ENCODE results near the gene KIF5C. TPM values are rescaled to one million over a fixed set of nuclear protein-coding genes. Genes with fewer than 3 reads are reported as not detected.

KIF5C gene
- total RNA-seq, 2 experiments from 2014 or later: 6.0 to 6.1 TPM

DNA sequence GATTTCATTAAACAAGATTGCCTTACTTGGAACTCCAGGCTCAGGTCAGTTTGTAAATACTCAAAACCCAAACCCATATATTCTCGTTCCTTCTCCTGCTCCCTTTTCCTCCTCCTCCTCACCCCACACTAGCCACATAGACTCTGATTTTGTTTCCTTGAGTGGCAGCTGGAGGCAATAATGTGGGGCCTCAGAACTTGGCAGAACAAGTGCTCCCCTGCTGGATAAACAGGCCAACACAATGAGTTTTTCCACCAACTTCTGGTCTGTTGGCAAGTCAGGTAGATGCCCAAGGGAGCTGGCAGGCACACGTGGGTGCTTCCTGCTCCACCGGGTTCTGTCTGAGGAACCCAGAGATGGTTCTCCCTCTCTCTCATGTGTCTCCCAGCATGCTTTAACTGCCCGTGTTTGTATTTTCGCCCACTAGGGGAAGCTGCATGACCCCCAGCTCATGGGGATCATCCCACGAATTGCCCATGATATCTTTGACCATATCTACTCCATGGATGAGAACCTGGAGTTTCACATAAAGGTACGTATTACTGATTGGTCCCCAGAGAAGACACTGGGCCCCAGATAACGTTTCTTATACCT, 61.9 kb downstream of the KIF5C start:
- Mint-ChIP-seq H3K36me3 (ENCODE audit: low read depth) (no peaks in the 10 kb centered on the region), H3K27me3 (no peaks in the 10 kb centered on the region), H3K27ac (no peak overlapping the region), H3K4me1 (no peaks in the 10 kb centered on the region), H3K9me3 (no peaks in the 10 kb centered on the region), H3K4me3 (no peak overlapping the region)
- CTCF ChIA-PET: interaction anchor here (1.3 kb wide), 1 partner anchor 9 kb away, joined by 3 read pairs; no protein-coding TSS in a partner anchor
- POLR2A ChIA-PET: no interaction called here
- no peak for DNase-seq

DNA sequence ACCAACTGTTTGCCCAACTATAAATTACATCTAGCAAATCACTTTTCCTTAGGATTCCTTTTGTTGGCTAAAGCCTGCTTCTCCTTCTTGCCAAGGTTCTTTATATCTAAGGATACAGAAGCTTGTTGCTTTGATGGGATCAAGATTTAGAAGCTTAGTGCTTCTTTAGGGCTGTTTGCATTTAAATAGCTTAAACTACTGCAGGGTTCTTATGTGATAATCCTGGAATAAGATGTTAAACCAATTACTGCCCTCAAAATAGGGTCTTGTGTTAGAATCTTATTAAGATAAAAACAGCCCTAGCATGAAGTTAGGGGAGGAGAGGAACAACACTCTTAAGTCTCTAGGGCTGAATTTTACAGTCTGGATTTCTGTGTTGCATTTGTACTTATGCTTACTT, 64.2 kb downstream of the KIF5C start:
- Mint-ChIP-seq H3K4me1 (no peaks in the 10 kb centered on the region), H3K9me3 (no peaks in the 10 kb centered on the region), H3K27me3 (no peaks in the 10 kb centered on the region), H3K27ac (no peak overlapping the region), H3K4me3 (no peak overlapping the region), H3K36me3 (ENCODE audit: low read depth) (no peaks in the 10 kb centered on the region)
- ChIA-PET POLR2A (no interaction called here), CTCF (no interaction called here)
- DNase-seq: no peak

DNA sequence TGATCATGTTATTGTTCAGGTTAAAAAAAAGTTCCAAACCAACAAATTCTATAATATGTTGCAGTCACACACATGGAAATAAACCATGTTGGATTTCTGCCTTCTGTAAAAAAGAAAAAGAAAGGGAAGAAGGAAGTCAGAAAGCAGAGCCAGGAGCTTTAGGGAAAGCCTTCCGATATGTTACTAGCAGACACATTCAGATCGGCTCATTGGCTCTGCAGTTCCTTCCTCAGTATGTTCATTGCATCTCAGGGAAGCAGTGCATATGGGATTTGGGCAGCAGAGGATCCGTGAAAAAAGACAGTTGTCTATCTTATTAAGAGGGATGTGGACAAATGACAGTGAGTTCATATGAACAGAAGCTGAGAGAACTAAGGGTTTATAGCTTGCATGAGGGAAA, 68.1 kb downstream of the KIF5C start:
- H3K9me3 Mint-ChIP-seq: no peaks in the 10 kb centered on the region

DNA sequence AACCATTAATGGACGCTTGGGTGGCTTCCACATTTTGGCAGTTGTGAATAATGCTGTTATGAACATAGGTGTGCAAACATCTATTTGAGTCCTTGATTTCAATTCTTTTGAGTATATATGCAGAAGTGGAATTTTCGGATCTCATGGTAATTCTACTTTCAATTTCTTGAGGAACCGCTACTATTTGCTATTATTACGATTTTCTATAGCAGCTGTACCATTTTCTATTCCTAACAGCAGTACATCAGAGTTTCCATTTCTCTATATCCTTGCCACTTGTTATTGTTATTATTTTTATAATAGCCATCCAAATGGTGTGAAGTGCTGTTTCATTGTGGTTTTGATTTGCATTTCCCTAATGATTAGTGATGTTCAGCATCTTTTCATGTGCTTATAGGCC, 69.5 kb downstream of the KIF5C start:
- POLR2A ChIA-PET: no interaction called here
- Mint-ChIP-seq H3K4me1 (no peaks in the 10 kb centered on the region), H3K27me3 (no peaks in the 10 kb centered on the region), H3K36me3 (ENCODE audit: low read depth) (peaks cover under 1% of the 10 kb centered on the region), H3K4me3 (no peak overlapping the region), H3K27ac (no peak overlapping the region), H3K9me3 (no peaks in the 10 kb centered on the region)
- CTCF ChIA-PET: no interaction called here
- no peak for DNase-seq

More for the DNA sequence above, 68.1 kb downstream of the KIF5C start:
- no peaks in the 10 kb centered on the region for H3K27me3 Mint-ChIP-seq
- H3K4me3 Mint-ChIP-seq: no peak overlapping the region
- ChIA-PET POLR2A (no interaction called here), CTCF (interaction anchor here (1.4 kb wide), 1 partner anchor 12 kb away, joined by 3 read pairs; no protein-coding TSS in a partner anchor)
- no peak for DNase-seq
- H3K27ac Mint-ChIP-seq: no peak overlapping the region
- no peaks in the 10 kb centered on the region for H3K36me3 Mint-ChIP-seq (ENCODE audit: low read depth)
- no peaks in the 10 kb centered on the region for H3K4me1 Mint-ChIP-seq

DNA sequence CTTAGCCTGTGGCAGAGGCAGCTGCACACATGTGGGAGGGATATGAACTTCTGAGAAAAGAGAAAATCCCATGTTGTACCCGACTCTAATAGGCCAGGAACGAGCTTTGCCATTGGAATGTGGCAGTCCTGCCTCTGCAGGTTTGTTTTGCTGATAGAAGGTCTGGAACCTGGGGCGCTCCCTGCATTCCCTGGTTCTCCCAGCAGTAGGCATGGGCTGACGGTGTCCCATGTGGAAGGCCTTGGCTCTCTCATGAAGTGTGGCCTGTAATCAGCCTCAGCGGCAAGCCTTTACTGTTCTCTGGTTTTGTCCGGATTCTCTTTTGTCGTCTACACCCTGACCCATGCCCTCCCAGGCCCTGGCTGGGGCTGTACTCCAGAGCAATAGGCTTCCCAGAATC, 72.3 kb downstream of the KIF5C start:
- H3K27me3 Mint-ChIP-seq: no peaks in the 10 kb centered on the region
- no peak overlapping the region for H3K4me3 Mint-ChIP-seq
- no peak overlapping the region for H3K27ac Mint-ChIP-seq
- no peaks in the 10 kb centered on the region for H3K9me3 Mint-ChIP-seq
- peaks cover 4% of the 10 kb centered on the region for H3K36me3 Mint-ChIP-seq (ENCODE audit: low read depth)
- no peak for DNase-seq
- H3K4me1 Mint-ChIP-seq: no peaks in the 10 kb centered on the region
- ChIA-PET CTCF (no interaction called here), POLR2A (no interaction called here)

DNA sequence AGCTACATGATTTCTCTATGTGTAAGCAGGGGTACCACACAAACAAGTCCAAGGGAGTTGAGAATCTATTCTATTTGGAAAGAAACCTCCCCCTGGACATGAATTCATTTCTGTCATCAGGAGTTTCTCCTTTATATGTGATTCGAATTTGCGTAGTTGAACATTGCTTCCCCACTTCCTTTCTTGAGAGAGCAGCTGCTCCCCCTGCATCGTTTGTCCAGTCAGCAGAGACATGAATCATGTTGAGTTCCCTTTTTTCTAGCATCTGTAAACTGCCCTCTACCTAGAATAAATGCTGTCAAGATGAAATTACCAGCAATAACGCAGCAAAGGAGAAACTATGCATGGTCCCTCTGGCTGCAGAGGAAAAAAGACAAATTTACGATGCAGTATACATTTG, 73.8 kb downstream of the KIF5C start:
- no peaks in the 10 kb centered on the region for H3K27me3 Mint-ChIP-seq
- H3K4me3 Mint-ChIP-seq: no peak overlapping the region
- H3K4me1 Mint-ChIP-seq: no peaks in the 10 kb centered on the region
- no peaks in the 10 kb centered on the region for H3K9me3 Mint-ChIP-seq
- ChIA-PET POLR2A (no interaction called here), CTCF (no interaction called here)
- no peak for DNase-seq
- peaks cover 4% of the 10 kb centered on the region for H3K36me3 Mint-ChIP-seq (ENCODE audit: low read depth)
- H3K27ac Mint-ChIP-seq: no peak overlapping the region

DNA sequence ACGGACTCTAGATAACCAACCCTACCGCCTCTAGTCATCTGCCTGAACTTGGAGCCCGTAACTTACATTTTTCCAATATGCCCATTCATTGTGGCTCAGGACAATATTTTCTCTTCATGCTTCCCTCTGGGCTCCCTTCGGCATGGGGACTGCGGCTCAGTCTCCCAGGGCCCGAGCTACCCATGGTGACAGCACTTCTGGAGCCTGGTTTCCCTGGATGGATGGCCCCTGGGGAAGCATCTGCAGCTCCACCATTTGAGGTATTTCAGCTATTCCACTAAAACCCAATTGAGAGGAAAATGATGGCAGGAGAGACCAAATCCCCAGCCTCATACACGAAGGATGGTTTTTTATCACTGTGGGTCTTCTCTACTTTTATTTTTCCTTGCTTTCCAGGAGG, 74.3 kb downstream of the KIF5C start:
- ChIA-PET POLR2A (no interaction called here), CTCF (no interaction called here)
- Mint-ChIP-seq H3K9me3 (no peaks in the 10 kb centered on the region), H3K4me1 (no peaks in the 10 kb centered on the region), H3K27ac (no peak overlapping the region), H3K4me3 (no peak overlapping the region), H3K27me3 (no peaks in the 10 kb centered on the region), H3K36me3 (ENCODE audit: low read depth) (peaks cover 4% of the 10 kb centered on the region)
- DNase-seq: no peak

DNA sequence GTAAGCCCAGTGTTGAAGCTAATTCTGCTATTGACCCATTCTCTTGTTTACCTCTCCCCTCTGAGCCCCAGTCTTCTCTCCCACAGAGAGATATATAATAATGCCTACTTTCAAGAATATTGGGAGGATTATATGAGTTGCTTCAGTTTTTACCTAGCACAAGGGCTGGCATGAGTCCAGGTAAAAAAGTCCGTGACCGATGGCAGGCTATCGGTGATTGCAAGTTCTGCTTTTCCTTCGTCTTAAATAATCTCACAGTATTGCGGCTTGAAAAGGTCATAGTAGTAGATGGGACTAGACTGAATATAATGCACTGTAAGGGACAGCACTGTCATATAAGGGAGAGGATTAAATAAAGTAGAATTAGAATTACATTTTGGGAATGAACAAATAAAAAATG, 77.6 kb downstream of the KIF5C start:
- DNase-seq: no peak
- no peaks in the 10 kb centered on the region for H3K27me3 Mint-ChIP-seq
- H3K9me3 Mint-ChIP-seq: no peaks in the 10 kb centered on the region
- POLR2A ChIA-PET: no interaction called here
- CTCF ChIA-PET: no interaction called here
- peaks cover 4% of the 10 kb centered on the region for H3K36me3 Mint-ChIP-seq (ENCODE audit: low read depth)
- no peak overlapping the region for H3K27ac Mint-ChIP-seq
- no peak overlapping the region for H3K4me3 Mint-ChIP-seq
- H3K4me1 Mint-ChIP-seq: peaks cover 6% of the 10 kb centered on the region

DNA sequence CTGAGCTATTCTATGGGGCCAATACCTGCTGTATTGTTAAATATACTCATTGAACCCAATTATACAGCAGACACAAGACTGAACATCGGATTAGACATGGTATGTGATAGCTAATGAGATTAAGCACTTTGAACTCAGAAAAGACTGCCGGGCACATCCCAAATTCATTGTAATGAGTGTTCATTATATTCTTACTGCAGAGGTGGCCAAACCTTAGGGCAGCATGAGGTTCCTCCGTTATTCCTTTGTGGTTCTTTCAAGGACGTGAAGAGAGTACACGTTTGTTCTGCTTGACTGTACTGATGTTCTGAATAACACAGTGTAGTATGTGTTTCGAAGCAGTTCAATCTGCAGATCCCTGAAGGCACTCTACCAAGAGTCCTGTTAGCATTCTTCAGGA, 78.4 kb downstream of the KIF5C start:
- Mint-ChIP-seq H3K27me3 (no peaks in the 10 kb centered on the region), H3K4me1 (peaks cover 6% of the 10 kb centered on the region), H3K27ac (no peak overlapping the region), H3K9me3 (no peaks in the 10 kb centered on the region), H3K4me3 (no peak overlapping the region), H3K36me3 (ENCODE audit: low read depth) (peaks cover 4% of the 10 kb centered on the region)
- DNase-seq: no peak
- ChIA-PET POLR2A (no interaction called here), CTCF (no interaction called here)

DNA sequence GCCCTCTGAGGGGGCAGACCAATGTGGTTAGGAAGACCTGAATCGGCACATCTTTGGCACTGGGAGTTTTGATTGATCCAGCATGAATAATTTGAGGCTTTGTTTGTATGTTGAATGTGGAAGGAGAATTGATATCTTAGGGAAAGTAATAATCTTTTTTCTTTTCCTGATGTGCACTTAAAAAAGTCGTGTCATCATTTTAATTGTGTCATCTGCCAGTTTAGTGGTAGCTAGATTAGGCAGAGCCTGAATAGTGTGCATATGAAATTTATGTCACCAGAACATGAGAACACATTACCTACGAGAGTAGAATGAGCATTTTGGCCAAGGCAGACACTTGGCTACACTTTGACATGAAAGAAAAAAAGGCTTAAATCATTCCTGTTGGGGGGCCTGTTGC, 79.5 kb downstream of the KIF5C start:
- Mint-ChIP-seq H3K27ac (no peak overlapping the region), H3K9me3 (no peaks in the 10 kb centered on the region), H3K36me3 (ENCODE audit: low read depth) (peaks cover 4% of the 10 kb centered on the region), H3K4me1 (peaks cover 6% of the 10 kb centered on the region), H3K27me3 (no peaks in the 10 kb centered on the region), H3K4me3 (no peak overlapping the region)
- CTCF ChIA-PET: no interaction called here
- POLR2A ChIA-PET: no interaction called here
- no peak for DNase-seq

DNA sequence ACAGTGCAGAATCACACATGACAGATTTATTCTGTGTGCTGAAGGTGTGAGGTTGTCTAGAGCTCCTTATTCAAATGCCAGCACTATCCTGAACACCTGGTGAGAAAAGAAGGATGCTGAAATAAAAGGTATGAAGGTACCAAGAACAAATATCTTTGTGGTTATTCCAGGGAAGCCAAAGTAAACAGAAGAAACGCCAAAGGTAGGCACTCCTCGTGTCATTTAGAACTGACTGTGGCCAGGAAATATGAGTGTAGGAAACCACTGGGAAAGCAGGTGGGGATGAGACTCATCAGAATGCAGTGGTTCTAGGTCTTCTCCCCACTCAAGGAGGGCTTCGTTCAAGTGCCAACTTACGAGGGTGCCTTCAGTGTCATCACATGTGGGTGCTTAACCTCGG, 80.8 kb downstream of the KIF5C start:
- no peak for DNase-seq
- Mint-ChIP-seq H3K27me3 (no peaks in the 10 kb centered on the region), H3K4me3 (no peak overlapping the region), H3K27ac (no peak overlapping the region), H3K4me1 (peaks cover 6% of the 10 kb centered on the region), H3K36me3 (ENCODE audit: low read depth) (no peaks in the 10 kb centered on the region), H3K9me3 (no peaks in the 10 kb centered on the region)
- ChIA-PET POLR2A (no interaction called here), CTCF (no interaction called here)

DNA sequence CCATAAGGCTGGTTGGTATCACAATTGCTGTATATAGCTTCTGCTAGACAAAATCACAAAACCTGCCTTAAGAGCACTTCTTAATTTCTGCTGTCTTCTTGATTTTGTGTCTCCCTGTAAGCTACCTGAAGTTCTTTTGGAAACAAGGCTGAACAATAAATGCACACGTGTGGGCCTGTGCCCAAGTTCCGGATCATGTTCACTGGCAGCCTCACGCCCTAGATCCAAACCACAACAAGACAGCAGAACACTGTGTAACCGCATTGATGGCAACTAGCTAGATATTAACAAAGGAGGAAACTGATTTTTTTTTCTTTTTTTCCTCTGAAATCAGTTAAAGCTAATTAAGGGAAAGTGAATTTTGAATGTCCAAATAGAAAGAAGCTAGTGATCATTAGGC, 82.0 kb downstream of the KIF5C start:
- Mint-ChIP-seq H3K9me3 (no peaks in the 10 kb centered on the region), H3K36me3 (ENCODE audit: low read depth) (peaks cover 5% of the 10 kb centered on the region), H3K4me1 (peaks cover 6% of the 10 kb centered on the region), H3K4me3 (no peak overlapping the region), H3K27me3 (no peaks in the 10 kb centered on the region), H3K27ac (no peak overlapping the region)
- ChIA-PET CTCF (no interaction called here), POLR2A (no interaction called here)
- no peak for DNase-seq

DNA sequence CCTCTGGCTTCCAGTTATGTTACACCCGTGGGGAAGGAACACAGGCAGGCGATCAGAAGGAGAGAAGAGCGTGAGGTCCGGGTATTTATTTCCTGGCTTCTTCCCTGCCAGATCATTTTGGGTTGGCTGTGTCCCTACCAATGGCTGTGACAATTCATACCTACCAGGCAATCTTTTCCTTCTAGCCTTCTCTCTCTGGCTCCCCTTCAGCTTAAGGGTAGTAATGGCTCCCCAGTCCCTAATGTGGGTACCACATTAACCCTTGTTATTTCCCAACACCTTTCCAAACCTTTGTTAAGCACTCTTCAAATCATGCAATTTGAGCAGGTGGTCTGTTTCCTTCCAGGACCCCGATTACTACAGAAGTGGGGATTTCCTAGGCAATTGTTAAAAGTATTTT, 84.7 kb downstream of the KIF5C start:
- H3K9me3 Mint-ChIP-seq: no peaks in the 10 kb centered on the region
- no peak overlapping the region for H3K27ac Mint-ChIP-seq
- ChIA-PET POLR2A (no interaction called here), CTCF (interaction anchor here (1.3 kb wide), 1 partner anchor 17 kb away, joined by 3 read pairs; no protein-coding TSS in a partner anchor)
- DNase-seq: no peak
- H3K4me3 Mint-ChIP-seq: no peak overlapping the region
- H3K27me3 Mint-ChIP-seq: no peaks in the 10 kb centered on the region
- peaks cover 7% of the 10 kb centered on the region for H3K36me3 Mint-ChIP-seq (ENCODE audit: low read depth)
- H3K4me1 Mint-ChIP-seq: peaks cover 6% of the 10 kb centered on the region

DNA sequence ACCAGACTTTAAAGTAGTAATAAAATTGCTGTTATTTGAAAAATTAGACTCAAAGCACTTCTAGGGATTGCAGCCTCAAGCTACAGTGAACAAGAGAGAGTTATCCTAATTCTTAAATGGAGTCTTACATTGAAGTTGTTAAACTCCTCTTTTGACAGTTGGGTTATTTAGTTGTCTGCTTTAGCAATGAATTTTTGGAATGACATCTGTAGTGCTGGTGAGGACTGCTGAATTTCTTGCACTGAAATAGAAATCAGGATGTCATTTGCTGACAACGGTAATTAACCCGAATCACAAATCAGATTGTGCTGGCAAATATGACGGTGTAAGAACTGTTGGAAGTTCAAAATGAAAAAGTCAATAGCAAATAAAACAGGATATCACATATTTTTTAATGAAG, 85.5 kb downstream of the KIF5C start:
- POLR2A ChIA-PET: no interaction called here
- no peak for DNase-seq
- H3K4me3 Mint-ChIP-seq: no peak overlapping the region
- no peaks in the 10 kb centered on the region for H3K9me3 Mint-ChIP-seq
- H3K4me1 Mint-ChIP-seq: peaks cover 6% of the 10 kb centered on the region
- H3K36me3 Mint-ChIP-seq (ENCODE audit: low read depth): peaks cover 7% of the 10 kb centered on the region
- no peaks in the 10 kb centered on the region for H3K27me3 Mint-ChIP-seq
- CTCF ChIA-PET: interaction anchor here (0.6 to 1.6 kb wide), 3 partner anchors 10 to 90 kb away, joined by 3 to 5 read pairs (median 4); no protein-coding TSS in a partner anchor
- H3K27ac Mint-ChIP-seq: no peak overlapping the region
